ENCODE results near the gene CDH2. TPM values are rescaled to one million over a fixed set of nuclear protein-coding genes. Genes with fewer than 3 reads are reported as not detected.
A peak's percentile ranks its signal among the peaks of the same experiment; 100 is the strongest.

Gene CDH2
- total and polyA plus RNA-seq, 2 experiments from 2014 or later, result 103 to 165 TPM

DNA sequence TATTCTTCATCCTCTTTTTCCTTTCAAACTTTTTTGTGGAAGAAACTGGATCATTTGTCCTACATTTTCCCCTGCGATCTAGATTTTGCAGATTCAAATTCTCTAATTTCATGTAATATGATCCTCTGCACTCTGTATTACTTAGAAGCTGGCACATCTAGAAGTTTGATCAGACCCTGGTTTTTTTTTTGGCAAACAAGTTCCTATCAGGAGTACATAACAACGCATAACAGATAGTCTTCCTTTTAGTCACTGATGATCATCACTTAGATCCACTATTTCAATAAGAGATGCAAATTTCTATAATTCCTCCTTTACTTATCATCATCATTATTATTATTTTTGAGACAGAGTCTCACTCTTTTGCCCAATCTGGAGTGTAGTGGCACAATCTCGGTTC, 117.1 kb downstream of the CDH2 start:
- peak overlapping the region; percentile 45 for H3K27ac ChIP-seq
- no peak overlapping the region for H2AFZ ChIP-seq
- TF ChIP-seq EZH2 (IDR thresholded peaks at IDR 0.05; ENCODE audit: insufficient read depth, poor library complexity, severe bottlenecking) (no peak), EZH2phosphoT487 (IDR thresholded peaks at IDR 0.05; ENCODE audit: insufficient read depth, low read depth) (no peak)
- 61 to 72% methylated on average over 3 of the region's 3 CpGs for WGBS, 2 experiments (ENCODE audit: low coverage in 1 of 2, low lambda C conversion rate in 2 of 2, missing lambda C conversion rate in 2 of 2)
- no peak overlapping the region for H3K9ac ChIP-seq
- H3F3A ChIP-seq (ENCODE audit: insufficient read depth), result peaks cover 53% of the 10 kb centered on the region
- H3K36me3 ChIP-seq (ENCODE audit: low read depth), result no peaks in the 10 kb centered on the region
- peak; percentile 52 for DNase-seq
- H3K4me3 ChIP-seq, result no peak overlapping the region
- no peaks in the 10 kb centered on the region for H3K9me3 ChIP-seq (ENCODE audit: low read depth)
- peaks cover 83% of the 10 kb centered on the region for H3K79me2 ChIP-seq (ENCODE audit: insufficient read depth)
- in situ Hi-C loops (cut with MboI), result no loop called here
- no peaks in the 10 kb centered on the region for H3K9me2 ChIP-seq (ENCODE audit: insufficient read depth)
- H3K4me1 ChIP-seq (ENCODE audit: insufficient read depth), result peaks cover 51% of the 10 kb centered on the region
- H4K20me1 ChIP-seq (ENCODE audit: insufficient read depth), result no peaks in the 10 kb centered on the region
- H3K27me3 ChIP-seq (replicated peaks; ENCODE audit: insufficient read depth), result no peaks in the 10 kb centered on the region
- H3K4me2 ChIP-seq (ENCODE audit: unreplicated experiment), result no peak overlapping the region

DNA sequence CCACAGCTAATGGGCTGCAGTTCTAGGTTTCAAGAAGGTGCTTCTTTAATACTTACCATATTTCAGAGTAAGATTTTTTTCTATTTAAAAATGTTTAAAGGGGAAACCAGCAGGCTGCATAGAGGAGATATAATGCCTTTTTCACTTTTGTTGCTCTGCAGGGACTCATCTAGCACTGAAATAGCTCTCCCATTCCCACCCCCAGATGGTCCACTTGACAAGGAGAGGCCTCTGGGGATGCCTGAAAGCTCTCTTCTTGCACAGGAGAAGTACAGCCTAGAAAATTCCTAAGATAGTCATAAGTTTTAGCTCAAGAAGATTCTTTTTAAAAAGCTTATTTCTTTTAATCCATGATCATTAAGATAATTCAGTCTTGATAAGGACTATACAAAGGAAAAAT, 126.4 kb downstream of the CDH2 start:
- H3K9me3 ChIP-seq (ENCODE audit: low read depth), result no peaks in the 10 kb centered on the region
- TF ChIP-seq EZH2phosphoT487 (IDR thresholded peaks at IDR 0.05; ENCODE audit: insufficient read depth, low read depth) (no peak), EZH2 (IDR thresholded peaks at IDR 0.05; ENCODE audit: insufficient read depth, poor library complexity, severe bottlenecking) (no peak)
- peaks cover 95% of the 10 kb centered on the region for H3K79me2 ChIP-seq (ENCODE audit: insufficient read depth)
- no peak overlapping the region for H3K27ac ChIP-seq
- H3K36me3 ChIP-seq (ENCODE audit: low read depth), result no peaks in the 10 kb centered on the region
- H4K20me1 ChIP-seq (ENCODE audit: insufficient read depth), result no peaks in the 10 kb centered on the region
- no peak overlapping the region for H3K4me2 ChIP-seq (ENCODE audit: unreplicated experiment)
- no peak overlapping the region for H3K9ac ChIP-seq
- H2AFZ ChIP-seq, result no peak overlapping the region
- peaks cover 10% of the 10 kb centered on the region; the same call in 1 of the 2 replicates for H3F3A ChIP-seq (ENCODE audit: insufficient read depth)
- no peaks in the 10 kb centered on the region for H3K9me2 ChIP-seq (ENCODE audit: insufficient read depth)
- no peaks in the 10 kb centered on the region for H3K27me3 ChIP-seq (replicated peaks; ENCODE audit: insufficient read depth)
- H3K4me3 ChIP-seq, result no peak overlapping the region
- peaks cover 21% of the 10 kb centered on the region for H3K4me1 ChIP-seq (ENCODE audit: insufficient read depth)
- in situ Hi-C loops (cut with MboI), result no loop called here
- no peak for DNase-seq

DNA sequence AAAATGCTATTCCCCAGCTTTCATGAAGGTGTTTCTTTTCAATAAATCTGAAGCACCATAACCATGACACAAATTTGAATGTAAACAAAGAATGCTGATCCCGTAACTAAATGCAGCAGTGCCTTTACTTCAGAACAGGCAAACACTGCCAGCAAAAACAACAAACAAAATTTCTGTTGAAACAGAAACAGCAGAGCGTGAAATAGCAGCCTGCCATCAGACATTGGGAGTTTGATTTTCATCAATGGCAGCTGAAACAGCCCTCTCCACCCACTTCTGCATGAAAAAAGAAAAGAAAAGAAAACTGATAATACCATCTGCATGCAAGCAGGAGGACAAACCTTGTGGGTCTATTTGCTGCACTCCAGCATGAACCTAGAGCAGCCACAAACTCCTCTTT, 128.3 kb downstream of the CDH2 start:
- Histone ChIP-seq H3F3A (ENCODE audit: insufficient read depth) (peaks cover 17% of the 10 kb centered on the region; the same call in 1 of the 2 replicates), H3K27me3 (replicated peaks; ENCODE audit: insufficient read depth) (no peaks in the 10 kb centered on the region), H4K20me1 (ENCODE audit: insufficient read depth) (no peaks in the 10 kb centered on the region), H3K4me1 (ENCODE audit: insufficient read depth) (peaks cover 28% of the 10 kb centered on the region), H3K9ac (peak overlapping the region; percentile 18; the same call in 1 of the 2 replicates), H3K4me2 (ENCODE audit: unreplicated experiment) (peak overlapping the region; percentile 50), H3K4me3 (peak overlapping the region; percentile 20; the same call in 1 of the 2 replicates), H3K27ac (no peak overlapping the region), H3K79me2 (ENCODE audit: insufficient read depth) (peaks cover 94% of the 10 kb centered on the region), H3K9me2 (ENCODE audit: insufficient read depth) (no peaks in the 10 kb centered on the region), H3K9me3 (ENCODE audit: low read depth) (no peaks in the 10 kb centered on the region), H2AFZ (0 out of 2 replicates have a peak overlapping the region, but pooled peaks have one; percentile 1), H3K36me3 (ENCODE audit: low read depth) (no peaks in the 10 kb centered on the region)
- in situ Hi-C loops (cut with MboI), result no loop called here
- no peak for DNase-seq
- 52 to 58% methylated on average over 2 of the region's 2 CpGs for WGBS, 2 experiments (ENCODE audit: low coverage in 1 of 2, low lambda C conversion rate in 2 of 2, missing lambda C conversion rate in 2 of 2)
- TF ChIP-seq EZH2 (IDR thresholded peaks at IDR 0.05; ENCODE audit: insufficient read depth, poor library complexity, severe bottlenecking) (no peak), EZH2phosphoT487 (IDR thresholded peaks at IDR 0.05; ENCODE audit: insufficient read depth, low read depth) (no peak)

DNA sequence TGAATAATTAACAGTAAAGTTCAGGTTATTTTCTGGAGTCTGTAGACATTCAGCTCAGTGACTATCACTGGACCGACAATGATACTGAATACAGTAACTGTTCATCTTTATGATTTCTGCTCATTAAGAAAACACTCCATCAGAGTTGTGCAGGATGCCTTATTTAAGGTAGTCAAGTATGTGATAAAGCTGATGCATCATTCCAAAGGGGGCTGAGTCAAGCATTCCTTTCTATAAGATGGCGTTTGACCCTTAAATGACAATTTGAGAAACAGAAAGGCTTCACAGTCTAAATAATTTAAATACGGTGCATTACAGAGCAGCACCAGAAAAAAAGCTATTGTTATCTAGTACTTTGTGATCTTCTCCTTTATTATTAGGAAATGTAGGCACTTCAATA, 131.1 kb downstream of the CDH2 start:
- DNase-seq, result peak; percentile 46
- H3K9ac ChIP-seq, result no peak overlapping the region
- H2AFZ ChIP-seq, result peak overlapping the region; percentile 1
- H3K9me3 ChIP-seq (ENCODE audit: low read depth), result no peaks in the 10 kb centered on the region
- H3K9me2 ChIP-seq (ENCODE audit: insufficient read depth), result no peaks in the 10 kb centered on the region
- in situ Hi-C loops (cut with MboI), result no loop called here
- 60 to 70% methylated on average over 3 of the region's 3 CpGs for WGBS, 2 experiments (ENCODE audit: low coverage in 1 of 2, low lambda C conversion rate in 2 of 2, missing lambda C conversion rate in 2 of 2)
- peak overlapping the region; percentile 61 for H3K4me2 ChIP-seq (ENCODE audit: unreplicated experiment)
- H3K27me3 ChIP-seq (replicated peaks; ENCODE audit: insufficient read depth), result no peaks in the 10 kb centered on the region
- H3K27ac ChIP-seq, result peak overlapping the region; percentile 51
- no peak overlapping the region for H3K4me3 ChIP-seq
- H4K20me1 ChIP-seq (ENCODE audit: insufficient read depth), result no peaks in the 10 kb centered on the region
- H3K4me1 ChIP-seq (ENCODE audit: insufficient read depth), result peaks cover 35% of the 10 kb centered on the region
- TF ChIP-seq EZH2phosphoT487 (IDR thresholded peaks at IDR 0.05; ENCODE audit: insufficient read depth, low read depth) (no peak), EZH2 (IDR thresholded peaks at IDR 0.05; ENCODE audit: insufficient read depth, poor library complexity, severe bottlenecking) (no peak)
- no peaks in the 10 kb centered on the region for H3K36me3 ChIP-seq (ENCODE audit: low read depth)
- peaks cover 27% of the 10 kb centered on the region for H3F3A ChIP-seq (ENCODE audit: insufficient read depth)
- H3K79me2 ChIP-seq (ENCODE audit: insufficient read depth), result peaks cover 92% of the 10 kb centered on the region
